ENCODE results near the gene PRUNE2. TPM values are rescaled to one million over a fixed set of nuclear protein-coding genes. Genes with fewer than 3 reads are reported as not detected.

PRUNE2 gene
- polyA plus RNA-seq, 1 of the 3 experiments (the other 2 are of a cell fraction): 13.0 TPM

DNA sequence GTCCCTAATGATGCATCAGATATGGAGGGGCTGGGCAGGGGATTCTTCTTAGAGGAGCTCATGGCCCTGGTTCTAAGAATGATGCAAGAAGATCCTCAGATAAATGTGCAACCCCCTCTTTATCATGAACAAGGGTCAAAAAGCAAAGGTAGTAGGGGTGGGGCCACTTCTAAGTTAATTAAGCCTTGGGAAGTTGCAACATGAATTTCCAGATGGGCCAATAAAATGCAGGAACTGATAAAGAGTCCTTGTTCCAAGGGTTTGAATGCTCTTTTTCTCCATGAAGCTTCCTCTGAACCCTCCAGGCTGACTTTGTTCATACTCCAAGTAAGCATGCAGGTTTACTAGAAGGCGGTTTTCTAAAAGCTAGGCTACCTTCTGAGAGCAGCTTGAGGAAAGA lies 116.1 kb downstream of the PRUNE2 start (continued):
- TF ChIP-seq EP300 (IDR thresholded peaks at IDR 0.05; ENCODE audit: borderline replicate concordance in 1 of 2, low read depth in 1 of 2, low read length in 1 of 2) (no peak), GATA2 (CRISPR knock-in tag; IDR thresholded peaks at IDR 0.05) (no peak), SIN3A (IDR thresholded peaks at IDR 0.05; ENCODE audit: borderline replicate concordance, low read depth, low read length) (no peak)

- no peaks in the 10 kb centered on the region for H3K9me3 ChIP-seq
- 13% methylated on average over 11 of the region's 11 CpGs for WGBS (ENCODE audit: low lambda C conversion rate)
- no peak overlapping the region for H3K4me2 ChIP-seq
- no peak for DNase-seq
- ChIA-PET POLR2A (no interaction called here), CTCF (no interaction called here)
- H3K27me3 ChIP-seq (ENCODE audit: insufficient read depth): peaks cover 26% of the 10 kb centered on the region; the same call in 1 of the 2 replicates
- H4K20me1 ChIP-seq (ENCODE audit: insufficient read depth): no peaks in the 10 kb centered on the region
- no peaks in the 10 kb centered on the region for H3K9me2 ChIP-seq
- H3K9ac ChIP-seq: no peak overlapping the region
- no peaks in the 10 kb centered on the region for H3F3A ChIP-seq (replicated peaks; ENCODE audit: insufficient read depth)
- H2AFZ ChIP-seq (ENCODE audit: low read depth): no peak overlapping the region
- no peaks in the 10 kb centered on the region for H3K79me2 ChIP-seq (ENCODE audit: insufficient read depth)
- H3K4me1 ChIP-seq (ENCODE audit: control insufficient read depth in 1 of 2, insufficient read depth in 2 of 2, low read depth in 1 of 2, low read length in 1 of 2): no peaks in the 10 kb centered on the region
- no peak overlapping the region for H3K4me3 ChIP-seq (ENCODE audit: low read depth in 2 of 2, low read length in 1 of 2)
- TF ChIP-seq, protein P1, sequence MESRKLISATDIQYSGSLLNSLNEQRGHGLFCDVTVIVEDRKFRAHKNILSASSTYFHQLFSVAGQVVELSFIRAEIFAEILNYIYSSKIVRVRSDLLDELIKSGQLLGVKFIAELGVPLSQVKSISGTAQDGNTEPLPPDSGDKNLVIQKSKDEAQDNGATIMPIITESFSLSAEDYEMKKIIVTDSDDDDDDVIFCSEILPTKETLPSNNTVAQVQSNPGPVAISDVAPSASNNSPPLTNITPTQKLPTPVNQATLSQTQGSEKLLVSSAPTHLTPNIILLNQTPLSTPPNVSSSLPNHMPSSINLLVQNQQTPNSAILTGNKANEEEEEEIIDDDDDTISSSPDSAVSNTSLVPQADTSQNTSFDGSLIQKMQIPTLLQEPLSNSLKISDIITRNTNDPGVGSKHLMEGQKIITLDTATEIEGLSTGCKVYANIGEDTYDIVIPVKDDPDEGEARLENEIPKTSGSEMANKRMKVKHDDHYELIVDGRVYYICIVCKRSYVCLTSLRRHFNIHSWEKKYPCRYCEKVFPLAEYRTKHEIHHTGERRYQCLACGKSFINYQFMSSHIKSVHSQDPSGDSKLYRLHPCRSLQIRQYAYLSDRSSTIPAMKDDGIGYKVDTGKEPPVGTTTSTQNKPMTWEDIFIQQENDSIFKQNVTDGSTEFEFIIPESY (IDR thresholded peaks at IDR 0.05; ENCODE audit: borderline replicate concordance, low read depth): no peak
- TF ChIP-seq RAD21 (IDR thresholded peaks at IDR 0.05; ENCODE audit: low read length) (no peak), SIN3A (IDR thresholded peaks at IDR 0.05; ENCODE audit: borderline replicate concordance, low read depth, low read length) (no peak), NRF1 (IDR thresholded peaks at IDR 0.05; ENCODE audit: low read depth, low read length) (no peak), EP300 (IDR thresholded peaks at IDR 0.05; ENCODE audit: borderline replicate concordance in 1 of 2, low read depth in 1 of 2, low read length in 1 of 2) (no peak), GABPA (IDR thresholded peaks at IDR 0.05; ENCODE audit: low read depth) (no peak), TEAD4 (IDR thresholded peaks at IDR 0.05; ENCODE audit: borderline replicate concordance, insufficient read depth) (no peak), CTCF (IDR thresholded peaks at IDR 0.05) (no peak), YY1 (IDR thresholded peaks at IDR 0.05; ENCODE audit: low read depth) (no peak), RCOR1 (IDR thresholded peaks at IDR 0.05; ENCODE audit: low read length) (no peak), NFIC (IDR thresholded peaks at IDR 0.05; ENCODE audit: borderline replicate concordance) (no peak)
- H3K36me3 ChIP-seq (replicated peaks in 1 of 2; ENCODE audit: control insufficient read depth in 1 of 2, insufficient read depth in 2 of 2, low read length in 1 of 2): no peaks in the 10 kb centered on the region
- H3K27ac ChIP-seq (ENCODE audit: low read depth in 2 of 2, low read length in 1 of 2): no peak overlapping the region
Measured at GRCh38 chr9:76787677-76788076, 118.2 kb downstream of the PRUNE2 start.

DNA sequence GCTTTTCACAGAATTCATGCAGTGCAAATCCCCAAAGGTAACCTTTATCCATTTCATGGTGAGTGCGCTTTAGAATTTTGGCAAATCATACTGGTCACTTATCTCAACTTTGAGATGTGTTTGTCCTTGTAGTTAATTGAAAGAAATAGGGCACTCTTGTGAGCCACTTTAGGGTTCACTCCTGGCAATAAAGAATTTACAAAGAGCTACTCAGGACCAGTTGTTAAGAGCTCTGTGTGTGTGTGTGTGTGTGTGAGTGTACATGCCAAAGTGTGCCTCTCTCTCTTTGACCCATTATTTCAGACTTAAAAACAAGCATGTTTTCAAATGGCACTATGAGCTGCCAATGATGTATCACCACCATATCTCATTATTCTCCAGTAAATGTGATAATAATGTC lies 120.4 kb downstream of the PRUNE2 start:
- Histone ChIP-seq H3K27me3 (ENCODE audit: insufficient read depth) (peaks cover 31% of the 10 kb centered on the region; the same call in 1 of the 2 replicates), H3F3A (replicated peaks; ENCODE audit: insufficient read depth) (no peaks in the 10 kb centered on the region), H3K36me3 (replicated peaks in 1 of 2; ENCODE audit: control insufficient read depth in 1 of 2, insufficient read depth in 2 of 2, low read length in 1 of 2) (no peaks in the 10 kb centered on the region), H3K9me2 (no peaks in the 10 kb centered on the region), H4K20me1 (ENCODE audit: insufficient read depth) (no peaks in the 10 kb centered on the region), H3K9me3 (no peaks in the 10 kb centered on the region), H3K27ac (ENCODE audit: low read depth in 2 of 2, low read length in 1 of 2) (no peak overlapping the region), H2AFZ (ENCODE audit: low read depth) (no peak overlapping the region), H3K4me3 (ENCODE audit: low read depth in 2 of 2, low read length in 1 of 2) (no peak overlapping the region), H3K4me1 (ENCODE audit: control insufficient read depth in 1 of 2, insufficient read depth in 2 of 2, low read depth in 1 of 2, low read length in 1 of 2) (no peaks in the 10 kb centered on the region), H3K79me2 (ENCODE audit: insufficient read depth) (no peaks in the 10 kb centered on the region), H3K9ac (no peak overlapping the region), H3K4me2 (no peak overlapping the region)
- DNase-seq: no peak
- 5% methylated on average over 1 of the region's 1 CpG for WGBS (ENCODE audit: low lambda C conversion rate)
- CTCF ChIA-PET: no interaction called here
- POLR2A ChIA-PET: no interaction called here
- no peak for TF ChIP-seq MEF2A (IDR thresholded peaks at IDR 0.05; ENCODE audit: borderline replicate concordance, low read depth)
- no peak for TF ChIP-seq YY1 (IDR thresholded peaks at IDR 0.05; ENCODE audit: low read depth)
- TF ChIP-seq RAD21 (IDR thresholded peaks at IDR 0.05; ENCODE audit: low read length): no peak
- no peak for TF ChIP-seq ELF1 (IDR thresholded peaks at IDR 0.05)
- TF ChIP-seq GATA2 (CRISPR knock-in tag; IDR thresholded peaks at IDR 0.05): no peak
